K562 (cell line): ENCODE measurements around the gene GPATCH3. TPM values are rescaled to one million over a fixed set of nuclear protein-coding genes. Genes with fewer than 3 reads are reported as not detected.
A peak's percentile ranks its signal among the peaks of the same experiment; 100 is the strongest.

Source experiments
- C11orf30 ChIP-seq: fragments of 450-650 bp; IDR thresholded peaks from 2 replicates; pipeline ENCODE4 v1.6.1; 2016; ENCODE audit warnings: low read depth, mild to moderate bottlenecking
- CBX3 ChIP-seq, 2 experiments: IDR thresholded peaks; 1 replicate in 1 of 2; 2 replicates in 1 of 2; pipeline ENCODE4 v1.6.1; 2012; ENCODE audit warnings: inconsistent platforms in 2 of 2, low read length in 2 of 2, borderline replicate concordance in 1 of 2, control low read depth in 1 of 2
- CBX5 ChIP-seq: IDR thresholded peaks from 2 replicates; pipeline ENCODE4 v1.6.1; 2014; ENCODE audit warnings: low read depth, borderline replicate concordance
- FIP1L1 ChIP-seq: fragments of 200-400 bp; formaldehyde crosslinking; IDR thresholded peaks from 2 replicates; pipeline ENCODE4 v1.6.1; 2018; ENCODE audit warnings: mild to moderate bottlenecking, low read depth, low read length; ENCODE audit not compliant: poor library complexity, severe bottlenecking
- HLTF ChIP-seq: fragments of 450-650 bp; IDR thresholded peaks from 2 replicates; pipeline ENCODE4 v1.6.1; 2016
- HOMEZ ChIP-seq: fragments of 250-450 bp; sonication (Bioruptor Pico); IDR thresholded peaks from 2 replicates; pipeline ENCODE4 v1.4.0; 2020; ENCODE audit warnings: mild to moderate bottlenecking, moderate library complexity
- KAT8 ChIP-seq: fragments of 450-650 bp; IDR thresholded peaks from 2 replicates; pipeline ENCODE4 v1.6.1; 2016; ENCODE audit warnings: low read depth, mild to moderate bottlenecking
- MCM3 ChIP-seq: fragments of 450-650 bp; IDR thresholded peaks from 2 replicates; pipeline ENCODE4 v1.6.1; 2016
- NELFE ChIP-seq: IDR thresholded peaks from 2 replicates; pipeline ENCODE4 v1.6.1; 2011; ENCODE audit warnings: mild to moderate bottlenecking; ENCODE audit not compliant: insufficient read depth, insufficient read length
- NFATC3 ChIP-seq: fragments of 450-650 bp; IDR thresholded peaks from 2 replicates; pipeline ENCODE4 v1.6.1; 2017; ENCODE audit warnings: mild to moderate bottlenecking
- PTBP1 ChIP-seq: fragments of 200-400 bp; formaldehyde crosslinking; IDR thresholded peaks from 2 replicates; pipeline ENCODE4 v1.6.1; 2017; ENCODE audit warnings: low read depth, low read length
- RBM39 ChIP-seq: fragments of 200-400 bp; formaldehyde crosslinking; optimal IDR thresholded peaks from 2 replicates; pipeline ENCODE3; 2018; ENCODE audit warnings: low read depth, low read length
- SMARCA5 ChIP-seq: fragments of 450-650 bp; IDR thresholded peaks from 2 replicates; pipeline ENCODE4 v1.6.1; 2016
- TCF3 ChIP-seq: sonication (generic); formaldehyde crosslinking; IDR thresholded peaks from 2 replicates; pipeline ENCODE4 v1.4.0; 2020; ENCODE audit warnings: mild to moderate bottlenecking, missing genetic modification reagents
- TSC22D4 ChIP-seq: fragments of 450-650 bp; IDR thresholded peaks from 2 replicates; pipeline ENCODE4 v1.6.1; 2016; ENCODE audit warnings: missing genetic modification characterization, missing biosample characterization, control low read depth
- XRCC4 ChIP-seq: IDR thresholded peaks from one replicate; pipeline ENCODE4 v1.6.1; 2011; ENCODE audit not compliant: insufficient read depth, insufficient read length; ENCODE audit errors: extremely low read depth
- ZNF41 ChIP-seq: fragments of 250-450 bp; sonication (Bioruptor Pico); conservative IDR thresholded peaks from 2 replicates; pipeline ENCODE4 v1.4.0; 2020; ENCODE audit warnings: mild to moderate bottlenecking
- ZNF699 ChIP-seq: fragments of 250-450 bp; sonication (Bioruptor Pico); IDR thresholded peaks from 2 replicates; pipeline ENCODE4 v1.8.0; 2021; ENCODE audit warnings: mild to moderate bottlenecking, moderate library complexity; ENCODE audit not compliant: insufficient replicate concordance
- polyA plus RNA-seq, 8 experiments: library from polyadenylated mRNA; depleted of rRNA in 4 of 8; stranded (reverse) in 5 of 8; unstranded in 3 of 8; fragments of >200 nt; fragmentation: Nextera tagmentation in 2 of 8; fragmentation: Illumina TruSeq in 1 of 8; extraction: Ambion mirVana in 2 of 8; extraction: Trizol in 1 of 8; gene quantifications; 2 replicates each; pipeline versions ENCODE4 v1.2.1 to v1.2.3, GENCODE V29; 2011 to 2014; ENCODE audit warnings: inconsistent platforms in 1 of 8, missing spikeins in 1 of 8
- total RNA-seq, 7 experiments: library from RNA; depleted of rRNA in 6 of 7; stranded (reverse); fragments of >200 nt in 6 of 7; fragmentation: Illumina TruSeq in 2 of 7; extraction: Trizol in 2 of 7; gene quantifications; 2 replicates each; pipeline versions ENCODE4 v1.2.1 to v1.2.3, GENCODE V29; 2011 to 2021; ENCODE audit warnings: low replicate concordance in 1 of 7
- TF ChIP-seq, protein P1 (sequence below), 2 experiments: IDR thresholded peaks in 1 of 2; conservative IDR thresholded peaks in 1 of 2; 2 replicates each; pipeline ENCODE4 v1.6.1; 2016; ENCODE audit warnings: low read depth in 2 of 2, mild to moderate bottlenecking in 1 of 2, missing compliant biosample characterization in 1 of 2, missing genetic modification characterization in 1 of 2, moderate library complexity in 1 of 2
- TF ChIP-seq, protein P2 (sequence below), 2 experiments: fragments of 450-650 bp in 1 of 2; IDR thresholded peaks; 2 replicates each; pipeline ENCODE4 v1.6.1; 2011 to 2017; ENCODE audit warnings: low read depth in 2 of 2, antibody characterized with exemption in 1 of 2, borderline replicate concordance in 1 of 2, low read length in 1 of 2, mild to moderate bottlenecking in 1 of 2, mixed read lengths in 1 of 2; ENCODE audit not compliant: control insufficient read depth in 1 of 2

The GPATCH3 gene
- total and polyA plus RNA-seq, 9 of the 15 experiments (the other 6 are each of a cell fraction or from before 2014, with no cell fraction given): 1.6 to 23.0 (median 13.3) TPM

DNA sequence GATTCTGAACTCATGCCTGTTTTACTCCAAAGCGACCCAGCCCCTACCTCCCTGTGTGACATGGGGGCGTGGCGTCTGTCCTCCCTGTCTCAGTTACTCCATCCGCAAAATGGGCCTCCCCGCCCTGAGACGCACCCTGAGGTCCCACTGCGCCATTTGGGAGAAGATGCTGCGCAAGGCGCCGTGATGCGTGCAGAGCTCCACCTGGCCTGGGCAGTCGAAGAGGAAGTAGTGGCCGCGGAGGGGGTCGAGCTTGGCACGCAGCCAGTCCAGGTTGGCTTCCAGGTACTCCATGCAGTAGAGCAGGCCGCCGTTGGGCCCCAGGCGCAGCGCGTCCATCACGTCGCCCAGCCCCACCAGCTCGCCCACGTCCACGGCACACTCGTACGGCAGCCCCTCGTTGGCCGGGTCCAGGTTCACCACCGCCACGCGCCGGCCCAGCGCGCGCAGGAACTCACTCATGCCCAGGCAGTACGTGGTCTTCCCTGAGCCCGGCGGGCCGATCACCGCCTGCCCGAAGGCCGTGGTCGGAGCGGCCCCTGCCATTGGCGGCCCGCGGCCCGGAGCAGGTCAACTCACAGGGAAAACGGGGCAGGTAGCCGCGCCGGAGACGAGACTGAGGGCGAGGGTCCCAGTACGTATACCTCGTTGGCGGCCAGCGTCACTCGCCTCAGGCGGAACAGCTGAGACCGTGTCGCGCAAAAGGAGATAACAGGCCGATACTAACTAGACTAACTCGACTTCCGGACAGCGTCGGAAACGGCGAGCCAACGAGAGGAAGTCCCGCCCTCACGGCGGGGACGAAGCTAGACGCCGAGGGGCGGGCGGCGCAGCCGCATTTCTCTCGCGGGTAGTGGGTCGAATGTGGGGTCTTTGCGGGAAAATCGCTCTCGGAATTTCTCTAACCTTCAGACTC lies 10.5 kb downstream of the GPATCH3 start, which contains the start of gene GPN2 (continued):
- TF ChIP-seq, protein P1, sequence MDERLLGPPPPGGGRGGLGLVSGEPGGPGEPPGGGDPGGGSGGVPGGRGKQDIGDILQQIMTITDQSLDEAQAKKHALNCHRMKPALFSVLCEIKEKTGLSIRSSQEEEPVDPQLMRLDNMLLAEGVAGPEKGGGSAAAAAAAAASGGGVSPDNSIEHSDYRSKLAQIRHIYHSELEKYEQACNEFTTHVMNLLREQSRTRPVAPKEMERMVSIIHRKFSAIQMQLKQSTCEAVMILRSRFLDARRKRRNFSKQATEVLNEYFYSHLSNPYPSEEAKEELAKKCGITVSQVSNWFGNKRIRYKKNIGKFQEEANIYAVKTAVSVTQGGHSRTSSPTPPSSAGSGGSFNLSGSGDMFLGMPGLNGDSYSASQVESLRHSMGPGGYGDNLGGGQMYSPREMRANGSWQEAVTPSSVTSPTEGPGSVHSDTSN (CRISPR knock-in tag; IDR thresholded peaks at IDR 0.05; ENCODE audit: low read depth): 0 out of 2 replicates have a peak, but pooled peaks have one; percentile 2
- TF ChIP-seq, protein P1 (tag; conservative IDR thresholded peaks at IDR 0.05; ENCODE audit: low read depth): no peak
- TF ChIP-seq ZNF699 (CRISPR knock-in tag) (no peak), TSC22D4 (no peak), C11orf30 (peak; percentile 75), SMARCA5 (peak; percentile 57; the same call in 1 of the 2 replicates), PTBP1 (peak; percentile 90), CBX3 (IDR thresholded peaks at IDR 0.05; ENCODE audit: borderline replicate concordance in 1 of 2, low read length in 2 of 2) (peak in 1 of 2 experiments; percentile 61; a peak in 1 of 3 replicates), NFATC3 (no peak), XRCC4 (no peak), HLTF (peak; percentile 16; the same call in 1 of the 2 replicates), ZNF41 (CRISPR knock-in tag) (no peak), FIP1L1 (peak; percentile 94), RBM39 (no peak), NELFE (no peak), KAT8 (no peak), HOMEZ (no peak; the same call in 1 of the 2 replicates), MCM3 (no peak), CBX5 (peak; percentile 12; the same call in 1 of the 2 replicates), TCF3 (peak; percentile 32)
- TF ChIP-seq, protein P2, sequence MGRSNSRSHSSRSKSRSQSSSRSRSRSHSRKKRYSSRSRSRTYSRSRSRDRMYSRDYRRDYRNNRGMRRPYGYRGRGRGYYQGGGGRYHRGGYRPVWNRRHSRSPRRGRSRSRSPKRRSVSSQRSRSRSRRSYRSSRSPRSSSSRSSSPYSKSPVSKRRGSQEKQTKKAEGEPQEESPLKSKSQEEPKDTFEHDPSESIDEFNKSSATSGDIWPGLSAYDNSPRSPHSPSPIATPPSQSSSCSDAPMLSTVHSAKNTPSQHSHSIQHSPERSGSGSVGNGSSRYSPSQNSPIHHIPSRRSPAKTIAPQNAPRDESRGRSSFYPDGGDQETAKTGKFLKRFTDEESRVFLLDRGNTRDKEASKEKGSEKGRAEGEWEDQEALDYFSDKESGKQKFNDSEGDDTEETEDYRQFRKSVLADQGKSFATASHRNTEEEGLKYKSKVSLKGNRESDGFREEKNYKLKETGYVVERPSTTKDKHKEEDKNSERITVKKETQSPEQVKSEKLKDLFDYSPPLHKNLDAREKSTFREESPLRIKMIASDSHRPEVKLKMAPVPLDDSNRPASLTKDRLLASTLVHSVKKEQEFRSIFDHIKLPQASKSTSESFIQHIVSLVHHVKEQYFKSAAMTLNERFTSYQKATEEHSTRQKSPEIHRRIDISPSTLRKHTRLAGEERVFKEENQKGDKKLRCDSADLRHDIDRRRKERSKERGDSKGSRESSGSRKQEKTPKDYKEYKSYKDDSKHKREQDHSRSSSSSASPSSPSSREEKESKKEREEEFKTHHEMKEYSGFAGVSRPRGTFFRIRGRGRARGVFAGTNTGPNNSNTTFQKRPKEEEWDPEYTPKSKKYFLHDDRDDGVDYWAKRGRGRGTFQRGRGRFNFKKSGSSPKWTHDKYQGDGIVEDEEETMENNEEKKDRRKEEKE (IDR thresholded peaks at IDR 0.05; ENCODE audit: borderline replicate concordance in 1 of 2, control insufficient read depth in 1 of 2, low read depth in 2 of 2, low read length in 1 of 2): no peak
